HCT116 (cell line): ENCODE data around the gene PDLIM5. TPM values are rescaled to one million over a fixed set of nuclear protein-coding genes. Genes with fewer than 3 reads are reported as not detected.

Experiments used
- ATAC-seq: fragments of 200-7000 bp; cut with Tn5 transposase; 2 replicates; pipeline ENCODE4 v1.9.1; 2020; ENCODE audit warnings: mild to moderate bottlenecking, moderate library complexity
- BruUV-seq: library from RNA; stranded (reverse); fragments of 400-500 nt; replicated peaks from 2 replicates; lab custom pipeline; 2021; lab: Mats Ljungman, UMichigan
- CTCF ChIA-PET: fragments of 300-600 bp; sonication (Branson Sonifier 250); formaldehyde crosslinking; loops from one replicate; lab custom pipeline; 2021; ENCODE audit warnings: antibody characterized with exemption; lab: Charles Lee
- POLR2A ChIA-PET: fragments of 300-600, 350-600 bp; sonication (Branson Sonifier 250); formaldehyde crosslinking; loops from one replicate; lab custom pipeline; 2021; ENCODE audit warnings: antibody characterized with exemption; lab: Charles Lee
- RAD21 ChIA-PET, 2 experiments: fragments of 300-600 bp; sonication (Branson Sonifier 250); formaldehyde crosslinking; loops; one replicate each; lab custom pipeline; 2023; ENCODE audit warnings: low total read pairs in 2 of 2; ENCODE audit not compliant: uncharacterized antibody in 2 of 2, unreplicated experiment in 2 of 2, low non-redundant PET in 1 of 2; lab: Charles Lee
- DNase-seq: peaks from one replicate; pipeline ENCODE4 v3.0.0-alpha.2; 2010; ENCODE audit warnings: low read depth, low spot score
- H2AFZ ChIP-seq: fragments of 200-600 bp; shearing (Covaris generic), sonication (generic); 2 replicates; pipeline ENCODE4 v1.6.1; 2017; ENCODE audit warnings: low read depth, mixed run types, mixed read lengths, antibody characterized with exemption, low read length; ENCODE audit not compliant: poor library complexity, severe bottlenecking
- H3K27ac ChIP-seq: 2 replicates; pipeline ENCODE4 v1.5.1; 2012; ENCODE audit warnings: low read depth, low read length
- H3K27me3 ChIP-seq: fragments of 200-600 bp; sonication (generic); 2 replicates; pipeline ENCODE4 v1.6.1; 2016; ENCODE audit warnings: mixed run types, low read length, mixed read lengths; ENCODE audit not compliant: insufficient read depth
- H3K36me3 ChIP-seq, 2 experiments: fragments of 200-500 bp in 1 of 2; fragments of 200-600 bp in 1 of 2; sonication (Bioruptor generic) in 1 of 2; sonication (generic) in 1 of 2; 2 replicates each; pipeline versions ENCODE4 v1.5.1 to v1.6.1; 2014 to 2016; ENCODE audit warnings: low read length in 2 of 2, inconsistent platforms in 1 of 2, mixed read lengths in 1 of 2, mixed run types in 1 of 2; ENCODE audit not compliant: insufficient read depth in 2 of 2, control insufficient read depth in 1 of 2
- H3K4me1 ChIP-seq, 2 experiments: fragments of 200-600 bp in 1 of 2; sonication (generic) in 1 of 2; 2 replicates each; pipeline versions ENCODE4 v1.5.1 to v1.6.1; 2012 to 2017; ENCODE audit warnings: low read length in 2 of 2, inconsistent platforms in 1 of 2, mild to moderate bottlenecking in 1 of 2, mixed read lengths in 1 of 2, mixed run types in 1 of 2, moderate library complexity in 1 of 2; ENCODE audit not compliant: insufficient read depth in 2 of 2, control insufficient read depth in 1 of 2
- H3K4me2 ChIP-seq: fragments of 200-600 bp; sonication (generic); 2 replicates; pipeline ENCODE4 v1.6.1; 2017; ENCODE audit warnings: mixed run types, low read length, mixed read lengths
- H3K4me3 ChIP-seq, 2 experiments: fragments of 200-600 bp in 1 of 2; sonication (generic) in 1 of 2; replicated peaks in 1 of 2; 2 replicates each; pipeline ENCODE4 v1.5.1; 2011 to 2016; ENCODE audit warnings: low read length in 2 of 2, control low read depth in 1 of 2, low read depth in 1 of 2, mild to moderate bottlenecking in 1 of 2, mixed read lengths in 1 of 2, mixed run types in 1 of 2
- H3K79me2 ChIP-seq: fragments of 200-600 bp; sonication (generic); 2 replicates; pipeline ENCODE4 v1.6.1; 2017; ENCODE audit warnings: mild to moderate bottlenecking, mixed run types, low read length, moderate library complexity, mixed read lengths; ENCODE audit not compliant: insufficient read depth
- H3K9ac ChIP-seq: fragments of 200-600 bp; sonication (generic); 2 replicates; pipeline ENCODE4 v1.6.1; 2016; ENCODE audit warnings: low read length, mixed read lengths
- H3K9me2 ChIP-seq: fragments of 200-600 bp; sonication (generic), shearing (Covaris generic); 2 replicates; pipeline ENCODE4 v1.6.1; 2017; ENCODE audit warnings: mixed run types, mild to moderate bottlenecking, moderate library complexity; ENCODE audit not compliant: insufficient read depth
- H3K9me3 ChIP-seq, 2 experiments: fragments of 200-500 bp in 1 of 2; fragments of 200-600 bp in 1 of 2; sonication (Bioruptor generic) in 1 of 2; sonication (generic) in 1 of 2; 2 replicates each; pipeline ENCODE4 v1.6.1; 2014 to 2017; ENCODE audit warnings: low read length in 2 of 2, mixed read lengths in 2 of 2, inconsistent platforms in 1 of 2, low read depth in 1 of 2, mild to moderate bottlenecking in 1 of 2, mixed run types in 1 of 2, moderate library complexity in 1 of 2; ENCODE audit not compliant: control insufficient read depth in 1 of 2, insufficient read depth in 1 of 2
- H4K20me1 ChIP-seq: fragments of 200-600 bp; sonication (generic), shearing (Covaris generic); 2 replicates; pipeline ENCODE4 v1.6.1; 2017; ENCODE audit warnings: mixed run types, mild to moderate bottlenecking, moderate library complexity; ENCODE audit not compliant: insufficient read depth
- ATF3 ChIP-seq: IDR thresholded peaks from 2 replicates; pipeline ENCODE4 v1.6.1; 2012
- CBX3 ChIP-seq: IDR thresholded peaks from 2 replicates; pipeline ENCODE4 v1.6.1; 2012; ENCODE audit warnings: low read depth
- CEBPB ChIP-seq: IDR thresholded peaks from 2 replicates; pipeline ENCODE4 v1.6.1; 2012; ENCODE audit warnings: low read depth
- EGR1 ChIP-seq: IDR thresholded peaks from 2 replicates; pipeline ENCODE4 v1.6.1; 2012; ENCODE audit warnings: low read depth
- ELF1 ChIP-seq: IDR thresholded peaks from 2 replicates; pipeline ENCODE4 v1.6.1; 2012; ENCODE audit warnings: low read depth, borderline replicate concordance
- EZH2 ChIP-seq: fragments of 200-600 bp; sonication (generic); IDR thresholded peaks from 2 replicates; pipeline ENCODE4 v1.6.1; 2017; ENCODE audit warnings: antibody characterized with exemption, mixed run types
- EZH2phosphoT487 ChIP-seq: fragments of 200-600 bp; IDR thresholded peaks from 2 replicates; pipeline ENCODE4 v1.6.1; 2018; ENCODE audit warnings: antibody characterized with exemption, borderline replicate concordance
- FOSL1 ChIP-seq: IDR thresholded peaks from 2 replicates; pipeline ENCODE4 v1.6.1; 2012; ENCODE audit warnings: low read depth
- JUND ChIP-seq: IDR thresholded peaks from 2 replicates; pipeline ENCODE4 v1.6.1; 2012
- POLR2A ChIP-seq: IDR thresholded peaks from 2 replicates; pipeline ENCODE4 v1.7.0; 2011; ENCODE audit warnings: borderline replicate concordance; ENCODE audit not compliant: insufficient read depth, insufficient read length; ENCODE audit errors: extremely low read depth
- POLR2AphosphoS5 ChIP-seq: IDR thresholded peaks from 2 replicates; pipeline ENCODE4 v1.6.1; 2011; ENCODE audit warnings: mild to moderate bottlenecking, low read depth, low read length, moderate library complexity
- SIN3A ChIP-seq: IDR thresholded peaks from 2 replicates; pipeline ENCODE4 v1.6.1; 2012; ENCODE audit warnings: low read depth
- SP1 ChIP-seq: IDR thresholded peaks from 2 replicates; pipeline ENCODE4 v1.6.1; 2012; ENCODE audit warnings: low read depth
- SRF ChIP-seq: IDR thresholded peaks from 2 replicates; pipeline ENCODE4 v1.6.1; 2012; ENCODE audit warnings: low read depth
- TCF7L2 ChIP-seq: IDR thresholded peaks from 2 replicates; pipeline ENCODE4 v1.7.0; 2011; ENCODE audit warnings: borderline replicate concordance, inconsistent platforms; ENCODE audit not compliant: insufficient read depth, insufficient read length; ENCODE audit errors: extremely low read depth
- ZBTB33 ChIP-seq: IDR thresholded peaks from 2 replicates; pipeline ENCODE4 v1.6.1; 2011; ENCODE audit warnings: mild to moderate bottlenecking, low read length, moderate library complexity; ENCODE audit not compliant: insufficient replicate concordance; ENCODE audit errors: extremely low read depth
- ZNF274 ChIP-seq: fragments of 200-500 bp; sonication (Bioruptor generic); IDR thresholded peaks from 2 replicates; pipeline ENCODE4 v1.6.1; 2014; ENCODE audit warnings: mild to moderate bottlenecking, low read depth, low read length, inconsistent platforms
- intact Hi-C: fragments of 100-400 bp; cut with micrococcal nuclease; formaldehyde crosslinking; loops from 2 replicates; pipeline ENCODE4 v1.10.0; 2022
- total RNA-seq: library from RNA; stranded (reverse); gene quantifications from one replicate; pipeline ENCODE4 v1.2.1, GENCODE V29; 2021; ENCODE audit not compliant: unreplicated experiment

Gene PDLIM5
- total RNA-seq, 1 experiment from 2014 or later = 130 TPM

GRCh38 chr4:94435874-94436273 lies 15.9 kb upstream of the PDLIM5 start:
- ATAC-seq (no peak), DNase-seq (no peak)
- intact Hi-C loops = no loop called here
- Histone ChIP-seq H3K4me2 (no peak overlapping the region), H3K27ac (no peak overlapping the region), H3K4me1 (no peaks in the 10 kb centered on the region), H3K4me3 (no peak overlapping the region), H3K9me2 (no peaks in the 10 kb centered on the region), H4K20me1 (no peaks in the 10 kb centered on the region), H3K79me2 (no peaks in the 10 kb centered on the region), H3K27me3 (no peaks in the 10 kb centered on the region), H3K9ac (no peak overlapping the region), H2AFZ (no peak overlapping the region), H3K36me3 (no peaks in the 10 kb centered on the region), H3K9me3 (no peaks in the 10 kb centered on the region)
- TF ChIP-seq EGR1 (no peak), EZH2 (no peak), FOSL1 (no peak), CBX3 (no peak), ZBTB33 (no peak), POLR2A (no peak), SRF (no peak), ZNF274 (no peak)
- no TSS peak for BruUV-seq
- RAD21 ChIA-PET = no interaction called here
- POLR2A ChIA-PET = no interaction called here
- CTCF ChIA-PET = no interaction called here

DNA sequence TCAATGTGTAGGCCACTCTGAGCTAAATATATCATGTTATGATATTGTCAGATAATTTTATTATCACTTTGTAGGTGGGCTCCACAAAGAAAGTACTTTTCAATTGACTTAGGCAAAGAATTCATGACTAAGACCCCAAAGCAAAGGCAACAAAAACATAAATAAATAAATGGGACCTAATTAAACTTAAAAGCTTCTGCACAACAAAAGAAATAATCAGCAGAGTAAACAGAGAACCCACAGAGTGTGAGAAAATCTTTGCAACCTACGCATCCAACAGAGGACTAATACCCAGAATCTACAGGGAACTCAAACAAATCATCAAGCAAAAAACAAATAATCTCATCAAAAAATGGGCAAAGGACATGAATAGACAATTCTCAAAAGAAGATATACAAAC lies 15.2 kb upstream of the PDLIM5 start:
- no peaks in the 10 kb centered on the region for H3K9me2 ChIP-seq
- ChIA-PET CTCF (no interaction called here), POLR2A (no interaction called here), RAD21 (no interaction called here)
- no peak overlapping the region for H2AFZ ChIP-seq
- DNase-seq (no peak), ATAC-seq (no peak)
- H3K9me3 ChIP-seq = no peaks in the 10 kb centered on the region
- no peaks in the 10 kb centered on the region for H3K36me3 ChIP-seq
- H3K27me3 ChIP-seq = no peaks in the 10 kb centered on the region
- H4K20me1 ChIP-seq = no peaks in the 10 kb centered on the region
- intact Hi-C loops = no loop called here
- H3K4me3 ChIP-seq = no peak overlapping the region
- no peak overlapping the region for H3K9ac ChIP-seq
- H3K79me2 ChIP-seq = no peaks in the 10 kb centered on the region
- no peak overlapping the region for H3K4me2 ChIP-seq
- BruUV-seq = no TSS peak
- no peak overlapping the region for H3K27ac ChIP-seq
- H3K4me1 ChIP-seq = no peaks in the 10 kb centered on the region
- TF ChIP-seq FOSL1 = no peak
- TF ChIP-seq EZH2 = no peak
- no peak for TF ChIP-seq ELF1
- TF ChIP-seq ZBTB33 = no peak
- no peak for TF ChIP-seq SRF
- no peak for TF ChIP-seq SP1
- no peak for TF ChIP-seq SIN3A
- TF ChIP-seq JUND = no peak
- TF ChIP-seq POLR2AphosphoS5 = no peak
- TF ChIP-seq EZH2phosphoT487 = no peak
- no peak for TF ChIP-seq ZNF274
- no peak for TF ChIP-seq POLR2A
- TF ChIP-seq EGR1 = no peak
- TF ChIP-seq ATF3 = no peak
- no peak for TF ChIP-seq CEBPB
- TF ChIP-seq TCF7L2 = no peak
